Uterus (tissue), 4 donors: ENCODE data around the gene POP7. TPM values are rescaled to one million over a fixed set of nuclear protein-coding genes. Genes with fewer than 3 reads are reported as not detected.
A peak's percentile ranks its signal among the peaks of the same experiment; 100 is the strongest.

ENCODE experiments used
- DNase-seq, 2 donors: peaks; one replicate each; pipeline ENCODE4 v3.0.0-alpha.2; 2019 to 2020
- H3K27ac ChIP-seq, 2 donors: fragments of 200-600 bp; sonication (generic); 1 replicate in 1 of 2; 2 replicates in 1 of 2; pipeline ENCODE4 v1.5.1; 2016 to 2018
- H3K27me3 ChIP-seq, 2 donors: fragments of 200-600 bp; sonication (generic); one replicate each; pipeline ENCODE4 v1.5.1; 2018 to 2019; ENCODE audit warnings: control low read depth in 1 of 2
- H3K36me3 ChIP-seq, 2 donors: fragments of 200-600 bp; sonication (generic); one replicate each; pipeline ENCODE4 v1.5.1; 2019; ENCODE audit warnings: control low read depth in 1 of 2
- H3K4me1 ChIP-seq, 2 donors: fragments of 200-600 bp; sonication (generic); one replicate each; pipeline ENCODE4 v1.5.1; 2018 to 2019; ENCODE audit warnings: control low read depth in 1 of 2
- H3K4me3 ChIP-seq, 2 donors: fragments of 200-600 bp; sonication (generic); 1 replicate in 1 of 2; 2 replicates in 1 of 2; pipeline ENCODE4 v1.5.1; 2018 to 2019; ENCODE audit warnings: mild to moderate bottlenecking in 1 of 2
- H3K9me3 ChIP-seq, 2 donors: fragments of 200-600 bp; sonication (generic); one replicate each; pipeline ENCODE4 v1.5.1; 2019; ENCODE audit warnings: control low read depth in 1 of 2
- CTCF ChIP-seq, 4 experiments: fragments of 200-600 bp in 2 of 4; fragments of 450-650 bp in 2 of 4; sonication (generic) in 2 of 4; IDR thresholded peaks; one replicate each; pipeline ENCODE4 v1.5.1; 2016 to 2019; ENCODE audit warnings: antibody characterized with exemption in 4 of 4, mild to moderate bottlenecking in 2 of 4, moderate library complexity in 1 of 4
- POLR2A ChIP-seq, 2 donors: fragments of 450-650 bp; IDR thresholded peaks; one replicate each; pipeline ENCODE4 v1.6.1; 2016; ENCODE audit warnings: antibody characterized with exemption in 2 of 2, mild to moderate bottlenecking in 1 of 2, moderate library complexity in 1 of 2
- intact Hi-C: fragments of 100-400 bp; cut with DNase I; formaldehyde crosslinking; loops from one replicate; pipeline ENCODE4 v1.15.1; 2023; ENCODE audit warnings: low total_unique reads
- total RNA-seq, 4 donors: library from RNA; depleted of rRNA in 3 of 4; stranded (reverse); fragments of >200 nt in 3 of 4; gene quantifications; one replicate each; pipeline versions ENCODE4 v1.1.0 to v1.2.4, GENCODE V29; 2014 to 2023
- donor health status: DM: yes; HTN: yes; CAD: no.

The POP7 gene
- total RNA-seq, 4 donors from 2014 or later = 16.4 to 53.8 (median 23.8) TPM

- peak in 1 of 2 donors; percentile 51 for DNase-seq
- peaks cover 0 to 4% of the 10 kb centered on the region in 2 donors for H3K27me3 ChIP-seq
- no peaks in the 10 kb centered on the region for H3K9me3 ChIP-seq
- intact Hi-C loops = loop anchor here (5.0 kb wide), 1 partner anchor 133 kb away; the partner anchor contains the start of gene SLC12A9
- no peaks in the 10 kb centered on the region for H3K36me3 ChIP-seq
- H3K4me1 ChIP-seq = peaks cover 0 to 6% of the 10 kb centered on the region in 2 donors
- H3K27ac ChIP-seq = no peak overlapping the region
- H3K4me3 ChIP-seq = no peak overlapping the region
- peak; percentile 24 to 58 (median 48) for TF ChIP-seq CTCF (IDR thresholded peaks at IDR 0.05)
- no peak for TF ChIP-seq POLR2A (IDR thresholded peaks at IDR 0.05)
Measured at GRCh38 chr7:100719523-100720278, 13.8 kb downstream of the POP7 start.

GRCh38 chr7:100720279-100720670, 14.4 kb downstream of the POP7 start, which contains the start of gene EPO:
EPO (plus strand) TSS chr7:100720468; CDS start chr7:100720981, 513 bp downstream.
- H3K9me3 ChIP-seq = no peaks in the 10 kb centered on the region
- H3K4me1 ChIP-seq = peaks cover 0 to 6% of the 10 kb centered on the region in 2 donors
- H3K36me3 ChIP-seq = no peaks in the 10 kb centered on the region
- H3K27me3 ChIP-seq = peaks cover 0 to 4% of the 10 kb centered on the region in 2 donors
- DNase-seq = no peak
- intact Hi-C loops = loop anchor here (5.0 kb wide), 1 partner anchor 132 kb away; the partner anchor contains the start of gene SLC12A9
- TF ChIP-seq CTCF (IDR thresholded peaks at IDR 0.05) (no peak), POLR2A (IDR thresholded peaks at IDR 0.05) (no peak)
- H3K4me3 ChIP-seq = peak within 1 kb of the TSS in 1 of 2 donors; percentile 19
- no peak within 1 kb of the TSS for H3K27ac ChIP-seq

GRCh38 chr7:100720671-100721504, 15.0 kb downstream of the POP7 start:
- no peak for DNase-seq
- Histone ChIP-seq H3K27me3 (peaks cover 0 to 4% of the 10 kb centered on the region in 2 donors), H3K4me1 (peaks cover 0 to 6% of the 10 kb centered on the region in 2 donors), H3K9me3 (no peaks in the 10 kb centered on the region), H3K4me3 (peak overlapping the region in 1 of 2 donors; percentile 19), H3K27ac (no peak overlapping the region), H3K36me3 (no peaks in the 10 kb centered on the region)
- TF ChIP-seq POLR2A (IDR thresholded peaks at IDR 0.05) (no peak), CTCF (IDR thresholded peaks at IDR 0.05) (no peak)
- intact Hi-C loops = loop anchor here (5.0 kb wide), 1 partner anchor 131 kb away; the partner anchor contains the start of gene SLC12A9

- H3K9me3 ChIP-seq = no peaks in the 10 kb centered on the region
- intact Hi-C loops = loop anchor here (5.0 kb wide), 1 partner anchor 131 kb away; the partner anchor contains the start of gene SLC12A9
- no peaks in the 10 kb centered on the region for H3K36me3 ChIP-seq
- no peak overlapping the region for H3K4me3 ChIP-seq
- TF ChIP-seq POLR2A (IDR thresholded peaks at IDR 0.05) (no peak), CTCF (IDR thresholded peaks at IDR 0.05) (no peak)
- DNase-seq = no peak
- H3K4me1 ChIP-seq = peaks cover 0 to 6% of the 10 kb centered on the region in 2 donors
- peaks cover 0 to 4% of the 10 kb centered on the region in 2 donors for H3K27me3 ChIP-seq
- H3K27ac ChIP-seq = no peak overlapping the region
Measured at GRCh38 chr7:100721505-100721812, 15.5 kb downstream of the POP7 start.
